ENCODE data around the gene SLAIN2.
"Not testable (repeated sequence)": the region's sequence is repeated elsewhere in the genome, so short reads cannot be mapped to it uniquely, and the experiment has no call there.

Gene SLAIN2

GRCh38 chr4:48372272-48372671 lies 30.9 kb downstream of the SLAIN2 start:
- no peak for DNase-seq

- no peak for DNase-seq
Observed at GRCh38 chr4:48375651-48376304, 34.4 kb downstream of the SLAIN2 start.

- no peak for DNase-seq
Observed at GRCh38 chr4:48379587-48380180, 38.4 kb downstream of the SLAIN2 start.

GRCh38 chr4:48380583-48381167 lies 39.3 kb downstream of the SLAIN2 start:
- no peak for DNase-seq

GRCh38 chr4:48388525-48389154 lies 47.3 kb downstream of the SLAIN2 start:
- DNase-seq = no peak

- DNase-seq = no peak
Observed at GRCh38 chr4:48396043-48396442, 54.7 kb downstream of the SLAIN2 start.

GRCh38 chr4:48400416-48400815 lies 59.1 kb downstream of the SLAIN2 start:
- no peak for DNase-seq

GRCh38 chr4:48403358-48403757 lies 62.0 kb downstream of the SLAIN2 start:
- no peak for DNase-seq

- DNase-seq = no peak
Observed at GRCh38 chr4:48403779-48404178, 62.5 kb downstream of the SLAIN2 start.

- DNase-seq = no peak
Observed at GRCh38 chr4:48405924-48406323, 64.6 kb downstream of the SLAIN2 start.

GRCh38 chr4:48409203-48409602 lies 67.9 kb downstream of the SLAIN2 start:
- no peak for DNase-seq

GRCh38 chr4:48410812-48411211 lies 69.5 kb downstream of the SLAIN2 start:
- DNase-seq = no peak

- DNase-seq = no peak
Observed at GRCh38 chr4:48420144-48420543, 78.8 kb downstream of the SLAIN2 start.

GRCh38 chr4:48421101-48421500 lies 79.8 kb downstream of the SLAIN2 start:
- DNase-seq = no peak

GRCh38 chr4:48428926-48429325 lies 87.6 kb downstream of the SLAIN2 start:
- DNase-seq = no peak

GRCh38 chr4:48429709-48430474 lies 88.6 kb downstream of the SLAIN2 start:
- no peak for DNase-seq

GRCh38 chr4:48431401-48431800 lies 90.1 kb downstream of the SLAIN2 start:
- no peak for DNase-seq

- no peak for DNase-seq
Observed at GRCh38 chr4:48432017-48432416, 90.7 kb downstream of the SLAIN2 start.

GRCh38 chr4:48436318-48436717 lies 95.0 kb downstream of the SLAIN2 start:
- DNase-seq = no peak

- DNase-seq = no peak
Observed at GRCh38 chr4:48439988-48440387, 98.7 kb downstream of the SLAIN2 start.

- not testable (repeated sequence) for DNase-seq
Observed at GRCh38 chr4:48440914-48441313, 99.6 kb downstream of the SLAIN2 start.

GRCh38 chr4:48445704-48446103 lies 104.4 kb downstream of the SLAIN2 start:
- no peak for DNase-seq

- DNase-seq = no peak
Observed at GRCh38 chr4:48446642-48447041, 105.3 kb downstream of the SLAIN2 start.

Measured in activated effector memory CD4-positive, alpha-beta T cell treated with Interleukin-2 at 50 U/mL for 16 hours (primary cell).